ENCODE measurements around the gene SORCS3.

SORCS3 gene

DNA sequence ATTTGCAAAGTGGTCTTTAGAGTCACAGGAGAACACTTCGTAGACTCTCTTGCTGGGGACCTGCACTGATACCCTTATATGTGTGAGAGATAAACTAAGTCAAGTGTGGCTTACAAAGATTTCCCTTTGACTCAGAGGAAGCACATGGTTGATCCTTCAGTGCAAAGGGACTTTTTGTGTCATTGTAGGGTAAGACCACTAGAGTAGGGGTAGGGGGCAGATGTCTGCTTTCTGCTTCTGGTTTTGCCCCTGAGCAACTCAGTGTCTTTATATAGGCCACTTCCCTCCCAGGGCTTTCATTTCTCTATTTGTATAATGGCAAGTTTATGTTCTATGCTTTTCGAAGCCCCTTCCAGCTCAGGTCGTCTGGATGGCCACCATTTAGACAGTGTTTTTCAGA lies 281.7 kb downstream of the SORCS3 start:
- DNase-seq (ENCODE audit: low read depth), result no peak

DNA sequence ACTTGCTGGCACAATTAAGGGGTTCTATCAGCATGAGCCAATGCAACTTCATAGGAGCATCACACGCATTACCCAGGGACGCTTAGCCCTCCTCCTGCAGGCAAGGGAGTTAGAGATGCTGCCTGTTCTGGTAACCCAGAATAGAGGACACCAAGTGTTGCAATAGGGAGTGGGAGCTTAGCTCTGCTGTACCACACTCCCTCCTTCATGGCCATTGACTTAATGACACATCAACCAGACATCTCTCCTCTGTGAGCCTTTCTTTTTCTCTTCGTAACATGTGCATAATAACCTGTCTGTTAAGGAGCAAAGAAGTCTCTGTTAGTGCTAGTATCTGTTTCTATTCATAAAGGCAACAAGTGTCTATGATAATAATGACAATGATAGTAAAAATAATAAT lies 282.4 kb downstream of the SORCS3 start:
- DNase-seq (ENCODE audit: low read depth), result no peak

DNA sequence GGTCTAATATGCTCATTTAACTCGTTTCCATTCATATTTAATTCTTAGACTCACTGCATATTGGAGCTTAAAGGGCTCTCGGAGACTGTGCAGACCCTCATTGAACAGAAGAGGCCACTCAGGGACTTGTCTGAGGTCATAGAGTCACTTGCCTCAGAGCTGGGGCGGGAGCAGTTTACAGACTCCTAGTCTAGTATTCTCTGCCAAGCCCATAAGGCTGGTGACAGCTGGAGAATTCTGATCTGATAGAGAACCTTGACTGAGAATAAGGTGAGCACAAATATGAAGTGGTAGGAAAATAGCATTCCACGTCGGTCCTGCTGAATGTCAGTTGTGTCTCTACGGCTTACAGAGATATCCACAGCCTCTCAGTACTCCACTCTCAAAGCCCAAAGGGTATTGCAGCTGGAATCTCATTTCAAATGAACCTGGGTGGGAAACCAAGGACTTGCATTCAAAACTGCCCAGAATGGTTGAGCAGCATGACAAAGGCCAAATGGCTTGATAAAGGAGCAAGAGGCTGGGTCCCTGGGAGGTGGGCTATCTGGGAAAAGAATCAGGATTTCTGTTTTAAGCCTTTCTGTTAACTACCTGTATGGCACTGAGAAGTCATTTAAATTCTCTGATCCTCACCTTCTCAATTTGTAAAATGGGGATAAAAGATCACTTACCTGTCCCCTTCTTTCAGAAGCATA lies 283.2 kb downstream of the SORCS3 start:
- no peak for DNase-seq (ENCODE audit: low read depth)

DNA sequence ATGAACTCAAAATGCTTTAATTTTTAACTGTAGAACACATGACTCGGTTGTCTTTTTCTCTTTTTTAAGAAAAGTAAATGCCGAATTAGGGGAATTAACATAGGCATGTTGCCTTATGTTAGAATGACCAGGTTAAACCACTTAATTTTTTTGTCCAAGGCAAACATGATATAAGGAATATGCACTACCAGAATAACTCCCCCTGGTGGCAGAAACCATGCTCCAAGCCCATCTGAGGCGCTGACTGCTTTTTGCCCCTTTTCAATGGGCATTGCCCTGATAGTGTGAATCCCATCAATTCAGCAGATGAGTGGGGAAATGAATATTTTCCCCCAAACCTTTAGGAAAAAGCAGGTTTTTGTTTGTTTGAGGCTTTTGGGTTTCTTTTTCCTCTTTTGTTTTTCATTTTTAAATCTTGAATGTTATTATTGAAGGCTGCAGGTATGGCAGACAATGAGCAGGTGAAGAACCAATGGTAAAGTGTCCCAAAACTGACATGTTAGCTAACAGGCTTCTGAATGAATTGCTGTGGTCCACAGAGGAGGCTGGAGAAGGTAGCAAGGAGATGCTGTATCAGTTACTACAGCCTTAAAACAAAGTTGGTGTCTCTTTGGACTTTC lies 284.3 kb downstream of the SORCS3 start:
- DNase-seq (ENCODE audit: low read depth), result peak; percentile 3

DNA sequence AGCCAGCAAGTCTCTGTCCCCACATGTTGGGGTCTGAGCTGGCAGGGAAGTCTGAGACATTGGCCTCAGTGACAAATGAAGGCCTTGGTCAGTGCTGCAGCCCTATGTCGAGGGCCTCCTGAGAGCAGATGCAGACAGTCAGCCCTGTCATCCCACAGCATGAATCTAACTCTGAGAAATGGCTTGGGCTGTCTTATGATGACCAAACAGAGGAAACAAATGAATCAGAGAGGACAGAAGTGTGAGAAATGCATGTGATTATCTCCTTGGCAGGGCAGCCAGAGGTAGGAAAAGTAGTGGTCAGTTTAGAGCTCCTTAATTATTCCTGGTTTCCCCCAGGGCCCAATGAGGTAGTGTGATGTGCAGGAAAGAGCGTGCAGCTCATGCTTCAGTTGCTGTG lies 287.6 kb downstream of the SORCS3 start:
- no peak for DNase-seq (ENCODE audit: low read depth)

DNA sequence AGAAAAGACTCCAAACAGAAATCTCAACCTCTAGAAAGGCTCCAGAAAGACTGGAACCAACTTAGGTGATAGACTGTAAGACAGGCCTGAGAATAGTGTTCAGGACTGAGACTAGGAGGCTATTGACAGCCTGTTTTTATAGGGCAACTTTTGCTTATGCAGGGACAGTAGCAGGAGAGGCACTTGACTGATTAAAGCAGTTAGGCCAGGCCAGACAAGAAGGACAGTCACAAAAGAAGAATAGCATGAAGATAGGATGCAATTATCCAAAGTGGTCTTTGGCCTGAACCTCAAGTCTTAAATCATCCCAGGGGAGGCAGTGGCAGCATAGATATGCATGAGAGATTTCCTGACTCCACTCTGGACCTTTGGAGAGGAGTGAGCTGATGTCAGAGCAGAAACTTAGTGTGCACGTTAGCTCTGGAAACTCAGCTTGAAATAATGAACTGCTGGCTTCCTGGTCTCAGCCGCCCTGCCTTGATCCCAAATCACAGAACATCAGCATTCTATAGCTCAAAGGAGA lies 290.6 kb downstream of the SORCS3 start:
- no peak for DNase-seq (ENCODE audit: low read depth)

DNA sequence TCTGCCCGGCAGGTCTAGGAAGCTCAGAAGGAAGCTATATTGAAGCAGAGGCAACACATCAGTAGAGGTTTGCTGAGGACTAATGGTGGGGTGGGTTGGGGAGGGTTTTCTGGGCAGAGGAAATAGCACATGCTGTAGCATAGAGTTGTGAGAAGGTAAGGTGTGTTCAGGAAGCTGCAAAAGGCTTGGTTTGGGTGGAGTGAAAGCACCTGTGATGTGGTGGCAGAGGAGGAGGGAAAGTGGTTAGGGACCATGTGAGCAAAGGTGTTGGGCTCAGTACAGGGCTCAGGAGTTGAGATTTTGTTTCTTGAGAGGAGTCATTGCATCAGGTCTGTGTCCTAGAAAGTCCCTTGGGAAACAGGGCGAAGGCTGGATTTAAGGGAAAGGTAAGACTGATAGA lies 294.6 kb downstream of the SORCS3 start:
- no peak for DNase-seq (ENCODE audit: low read depth)

DNA sequence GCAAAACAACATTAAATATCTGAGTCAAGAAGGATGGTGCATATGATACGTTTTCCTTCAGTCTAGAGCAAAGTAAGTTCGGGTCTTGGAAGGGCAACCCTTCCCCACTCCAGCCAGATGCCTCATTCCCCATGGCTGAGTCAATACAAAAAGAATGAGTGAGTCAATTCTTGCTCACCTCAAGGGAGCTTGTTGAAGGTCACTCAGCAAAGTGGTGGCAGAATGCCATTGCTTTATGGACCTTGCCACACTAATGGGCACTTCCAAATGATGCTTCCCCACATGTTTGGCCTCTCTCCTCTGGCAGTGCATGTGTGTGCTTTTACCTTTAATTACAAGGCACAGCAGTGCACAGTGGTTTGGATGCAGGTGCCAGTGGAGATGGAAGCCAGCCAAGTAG lies 296.5 kb downstream of the SORCS3 start:
- no peak for DNase-seq (ENCODE audit: low read depth)

DNA sequence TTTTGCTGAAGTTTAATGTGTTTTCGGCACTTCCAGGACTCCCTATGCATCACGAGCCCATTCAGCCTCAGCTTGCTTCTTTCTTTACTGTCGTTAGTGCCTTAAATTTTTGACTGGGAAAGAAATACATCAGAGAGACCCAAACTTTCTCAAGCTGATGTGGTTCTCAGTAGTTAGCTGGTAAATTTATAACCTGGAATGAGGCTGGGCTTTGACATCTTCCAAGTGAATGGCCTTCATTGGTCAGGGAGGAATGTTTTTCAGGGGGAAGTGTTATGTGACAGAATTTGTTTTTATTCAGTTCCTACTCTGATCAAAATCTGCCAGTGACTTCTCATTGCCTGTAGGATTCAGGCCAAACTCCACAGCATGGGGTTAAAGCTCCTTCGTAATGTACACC lies 296.9 kb downstream of the SORCS3 start:
- DNase-seq (ENCODE audit: low read depth), result no peak

DNA sequence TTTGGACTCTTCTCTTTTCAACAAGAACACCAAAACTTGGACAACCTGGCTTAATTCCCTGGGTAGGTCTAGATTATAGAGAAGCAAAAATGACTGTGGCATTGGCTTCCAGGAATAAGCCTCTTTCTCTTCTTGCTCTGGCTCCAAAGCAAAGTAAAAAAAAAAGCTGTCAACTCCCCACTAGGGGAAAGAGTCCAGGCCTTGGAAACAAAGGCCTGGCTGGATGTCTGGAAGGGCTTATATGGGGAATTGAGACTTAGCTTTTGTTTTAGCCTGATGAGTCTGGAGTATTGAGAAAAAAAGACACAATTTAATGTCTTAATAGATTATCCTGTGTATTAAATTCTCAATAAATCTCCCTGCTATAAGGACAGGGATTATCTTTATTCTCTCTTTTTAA lies 300.6 kb downstream of the SORCS3 start:
- no peak for DNase-seq (ENCODE audit: low read depth)

DNA sequence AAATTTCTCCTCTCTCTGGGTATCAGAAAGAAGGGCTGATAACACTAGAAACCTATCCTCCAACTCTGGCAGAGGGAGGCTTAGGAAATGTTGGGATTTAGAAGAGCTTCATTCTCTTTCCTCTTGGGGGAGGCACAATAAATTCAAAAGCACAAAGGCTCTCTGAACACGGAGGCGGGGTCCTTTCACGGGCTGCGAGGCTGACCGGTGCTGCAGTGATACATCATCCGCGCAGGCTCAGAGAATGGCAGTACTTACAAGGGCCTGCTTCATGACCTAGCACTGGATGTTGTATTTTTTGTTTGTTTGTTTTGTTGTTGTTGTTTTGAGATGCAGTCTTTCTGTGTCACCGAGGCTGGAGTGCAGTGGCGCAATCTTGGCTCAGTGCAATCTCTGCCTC lies 306.2 kb downstream of the SORCS3 start:
- DNase-seq (ENCODE audit: low read depth), result no peak

DNA sequence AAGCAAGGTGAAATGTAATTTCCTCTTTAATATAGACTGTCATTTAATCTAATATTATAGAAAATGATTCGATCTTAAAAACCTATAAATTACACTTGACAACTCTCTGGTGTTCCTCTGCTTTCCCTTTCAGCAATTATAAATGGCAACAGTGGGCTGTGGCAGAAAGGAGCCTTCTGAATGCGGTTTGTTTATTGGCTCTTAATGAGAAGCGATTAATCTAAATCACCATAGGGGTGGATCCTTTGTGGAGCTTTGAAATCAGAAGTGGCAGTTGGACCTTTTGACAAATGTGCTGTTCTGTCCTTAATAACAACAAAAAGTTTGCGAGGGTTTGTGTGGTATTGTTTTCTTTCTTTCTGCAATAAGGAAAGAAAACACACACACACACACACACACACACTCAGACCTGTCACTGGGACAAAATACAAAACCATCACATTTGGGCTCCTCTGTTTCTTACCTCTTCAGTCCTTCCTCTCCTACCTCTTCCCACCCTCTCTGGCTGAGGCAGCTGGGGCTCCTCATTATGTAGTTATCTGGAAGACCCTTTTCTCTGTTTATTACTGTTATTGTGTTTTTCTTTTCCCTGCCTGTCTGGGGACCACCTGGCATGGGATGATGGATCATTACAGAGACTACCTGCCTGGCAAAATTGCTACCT lies 316.2 kb downstream of the SORCS3 start:
- DNase-seq (ENCODE audit: low read depth), result no peak

DNA sequence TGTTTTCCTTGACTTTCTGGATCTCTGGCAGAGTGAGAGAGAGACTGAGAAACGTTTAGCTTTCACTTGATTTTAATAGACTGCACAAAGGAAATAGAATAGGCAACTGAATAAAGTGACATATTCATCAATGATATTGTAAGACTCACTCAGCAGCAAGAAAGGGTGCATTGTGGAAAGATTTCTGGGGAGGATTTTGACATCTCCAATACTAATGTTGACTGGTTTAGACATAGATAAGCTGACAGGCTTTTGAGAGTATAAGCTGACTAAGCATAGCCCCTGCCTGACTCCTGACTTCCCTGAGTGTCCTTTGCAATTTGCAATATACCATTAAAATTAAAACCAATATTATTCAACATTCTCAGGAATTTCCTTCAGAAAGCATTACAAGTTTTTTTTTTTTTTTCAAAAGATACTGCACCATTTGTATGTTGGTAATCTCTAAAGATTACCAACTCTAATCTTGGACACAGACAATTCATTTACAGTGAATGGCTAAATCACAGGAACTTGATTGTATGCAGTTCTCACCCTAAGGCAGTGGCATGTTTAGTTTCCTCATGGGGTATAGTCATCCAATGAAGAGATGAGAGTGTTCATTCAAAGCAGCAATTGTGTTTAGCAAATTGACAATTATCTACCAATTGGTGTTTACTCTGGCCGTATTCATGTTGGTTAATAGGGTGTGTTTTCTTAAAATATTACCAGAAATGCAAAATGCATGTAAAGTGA lies 325.6 kb downstream of the SORCS3 start:
- DNase-seq (ENCODE audit: low read depth), result no peak

DNA sequence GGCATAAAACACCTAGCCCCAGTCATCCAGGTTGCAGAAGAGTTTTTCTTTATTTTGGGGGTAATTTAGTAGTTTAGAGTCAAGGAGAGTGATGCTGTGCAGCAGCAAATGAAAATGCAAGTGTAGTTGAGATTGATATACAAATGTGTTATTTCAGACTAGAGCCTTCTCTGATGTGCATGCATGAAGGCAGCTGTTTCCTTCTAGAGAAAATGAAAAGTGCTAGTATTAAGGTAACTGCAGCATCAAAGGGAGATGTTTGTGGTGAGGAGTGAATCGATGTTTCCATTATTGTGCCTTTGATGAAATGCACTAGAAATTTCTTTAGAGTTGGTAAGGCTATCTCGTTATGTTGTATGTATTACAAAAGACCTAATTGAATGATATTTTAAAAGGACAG lies 339.3 kb downstream of the SORCS3 start:
- no peak for DNase-seq (ENCODE audit: low read depth)

DNA sequence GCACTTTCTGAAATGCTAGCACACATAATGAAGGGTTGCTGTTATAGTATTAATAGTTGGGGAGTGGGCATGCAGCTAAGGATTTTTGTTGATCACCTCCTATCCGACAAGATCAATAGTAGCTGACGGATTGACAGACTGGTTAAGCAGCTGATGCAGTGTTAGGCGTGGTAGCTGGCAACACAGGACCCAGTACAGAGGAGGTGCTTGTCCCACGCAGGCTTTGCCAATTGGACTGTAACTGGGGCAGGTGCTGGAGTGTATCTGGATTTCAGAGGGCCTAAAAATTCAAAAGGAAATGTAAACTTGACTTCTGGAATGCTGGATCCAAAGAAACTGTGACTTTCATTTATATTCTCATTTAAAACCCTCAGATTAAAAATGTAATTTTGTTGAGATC lies 340.9 kb downstream of the SORCS3 start:
- DNase-seq (ENCODE audit: low read depth), result no peak

DNA sequence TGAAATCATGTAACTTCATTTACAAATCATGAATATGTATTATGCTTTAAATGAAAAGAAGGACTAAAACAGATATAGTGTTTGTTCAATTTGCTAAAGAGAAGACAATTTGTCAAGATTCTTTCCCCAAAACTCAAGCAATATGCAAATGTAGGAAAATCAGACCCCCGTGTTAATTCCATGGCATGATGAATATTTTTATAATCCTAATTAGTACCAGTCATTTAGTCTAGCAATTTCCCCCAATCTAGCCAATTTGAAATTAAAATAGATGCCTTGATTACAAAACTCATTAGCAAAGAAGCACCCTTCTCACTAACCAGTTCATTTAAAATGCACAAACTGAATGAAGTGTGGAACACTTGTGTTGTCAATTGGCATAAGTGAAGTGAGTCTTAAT lies 347.6 kb downstream of the SORCS3 start:
- no peak for DNase-seq (ENCODE audit: low read depth)

DNA sequence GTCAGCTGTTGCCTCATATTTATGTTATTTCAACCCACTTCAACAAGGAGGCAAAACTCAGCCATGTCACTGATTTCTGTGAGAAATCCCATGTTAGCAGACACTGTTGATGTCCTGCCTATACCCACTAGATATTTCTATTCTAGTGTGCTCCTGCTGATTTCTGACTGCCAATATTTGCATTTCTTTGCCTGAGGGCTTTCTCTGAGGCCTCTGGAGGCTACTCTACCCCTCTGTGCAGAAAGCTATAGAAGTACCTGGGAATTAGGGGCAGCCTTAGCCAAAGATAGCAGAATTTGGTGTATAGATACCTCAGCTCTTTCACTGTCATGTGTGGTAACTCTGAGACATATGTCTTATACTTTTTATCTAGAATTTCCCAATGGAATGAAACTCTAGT lies 348.8 kb downstream of the SORCS3 start:
- DNase-seq (ENCODE audit: low read depth), result no peak

DNA sequence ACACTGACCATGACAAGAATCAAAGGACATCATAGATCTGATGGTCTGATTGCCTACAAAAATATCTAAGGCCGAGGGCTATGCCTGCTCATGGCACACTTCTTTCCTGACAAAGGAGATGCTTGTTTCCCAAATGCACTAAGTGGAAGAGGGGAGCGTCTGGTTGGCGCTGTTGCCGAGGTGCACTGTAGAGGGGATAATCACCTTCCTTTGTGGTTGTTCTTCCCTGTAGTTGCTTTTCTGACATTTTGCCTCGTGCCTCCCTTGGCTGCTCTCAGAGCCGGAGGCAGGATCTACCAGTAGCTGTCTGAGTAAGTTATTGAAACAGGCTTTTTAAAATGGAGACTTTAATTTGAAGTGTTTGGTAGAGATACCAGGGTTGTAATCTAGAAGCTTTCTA lies 352.0 kb downstream of the SORCS3 start:
- no peak for DNase-seq (ENCODE audit: low read depth)

DNA sequence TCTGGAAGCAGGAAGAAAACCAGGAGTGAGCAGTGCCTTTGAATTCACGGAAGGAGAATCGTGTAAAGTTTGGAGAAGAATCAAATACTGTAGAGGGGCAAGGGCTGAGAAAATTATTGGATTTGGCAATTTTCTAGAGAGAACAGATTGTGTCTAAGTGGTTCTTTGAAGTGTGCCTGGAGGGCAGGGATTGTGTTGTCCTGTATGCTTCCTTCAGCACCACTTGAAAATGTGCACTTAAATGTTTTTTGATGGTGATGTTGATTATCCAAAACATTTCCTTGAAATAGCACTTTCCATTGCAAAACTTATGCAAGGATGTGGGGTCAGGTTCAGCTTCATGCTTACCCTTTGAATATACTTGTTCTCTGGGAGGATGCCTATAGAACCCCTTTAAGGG lies 360.2 kb downstream of the SORCS3 start:
- no peak for DNase-seq (ENCODE audit: low read depth)

DNA sequence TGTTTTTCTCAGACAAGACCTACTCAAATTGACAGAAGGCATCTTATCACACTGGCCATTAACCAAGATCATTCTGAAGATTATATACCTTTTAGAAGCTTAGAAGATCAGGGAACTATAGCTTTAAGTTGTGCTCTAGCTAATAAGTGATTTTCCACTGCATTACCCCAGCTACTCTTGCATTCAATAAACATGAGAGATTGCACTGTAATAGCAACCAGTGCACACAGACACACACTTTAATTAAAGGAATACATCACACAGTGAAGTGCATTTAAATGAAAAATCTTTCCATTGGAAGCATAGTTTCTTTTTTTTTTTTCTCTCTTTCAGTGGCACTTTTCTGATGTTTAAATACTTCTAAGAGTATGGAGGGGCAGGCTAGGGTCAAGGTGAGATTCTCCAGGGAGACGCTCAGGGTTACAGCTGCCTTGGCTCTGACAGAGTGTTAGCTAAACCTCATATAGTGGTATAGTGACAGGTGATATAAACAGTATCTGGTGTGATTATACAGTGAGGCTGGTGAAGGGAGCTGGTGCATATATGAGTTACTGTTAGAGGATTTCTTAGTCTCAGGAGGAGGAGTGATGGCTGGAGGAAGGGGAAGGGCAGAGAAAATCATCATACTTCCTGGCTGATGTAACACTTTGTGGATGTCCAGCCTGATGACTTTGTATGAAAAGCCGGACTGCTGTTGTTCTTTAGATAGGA lies 369.5 kb downstream of the SORCS3 start:
- DNase-seq (ENCODE audit: low read depth), result no peak

DNA sequence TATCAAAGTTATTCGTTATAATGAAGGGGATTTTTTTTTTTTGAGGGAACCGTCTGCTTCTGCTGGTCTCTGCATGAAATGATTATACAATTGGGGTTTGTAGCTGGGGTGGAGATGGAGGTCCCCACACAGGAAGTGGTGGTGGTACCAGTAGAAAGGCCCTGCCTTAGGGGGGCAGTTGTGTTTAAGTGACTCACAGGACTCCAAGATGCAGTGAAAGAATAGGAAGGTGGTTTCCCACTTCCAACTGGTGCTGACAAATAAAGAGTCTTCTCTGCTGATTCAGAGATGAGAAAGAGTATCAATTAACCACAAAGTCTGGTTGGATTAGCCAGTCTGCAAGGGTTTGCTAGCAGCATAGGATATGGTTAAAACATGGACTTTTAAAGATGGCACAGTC lies 376.0 kb downstream of the SORCS3 start:
- no peak for DNase-seq (ENCODE audit: low read depth)

DNA sequence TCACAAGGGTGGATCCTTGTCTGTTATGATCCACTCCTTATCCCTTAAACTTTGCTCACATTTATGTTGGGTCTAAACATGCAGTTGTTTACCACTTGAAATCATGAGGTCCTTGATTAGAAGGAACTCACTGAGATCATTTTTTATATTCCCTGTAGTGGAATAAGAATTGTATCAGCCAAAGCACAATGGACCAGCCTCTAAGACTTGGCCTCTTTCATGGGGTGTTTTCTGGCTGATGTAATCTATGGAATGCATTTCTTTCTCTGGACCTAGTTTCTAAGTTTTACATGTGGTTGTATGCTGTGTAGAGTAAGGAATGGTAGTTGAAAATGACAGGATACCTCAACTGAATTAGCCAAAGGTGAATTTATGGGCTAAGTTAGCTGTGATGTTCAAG lies 376.6 kb downstream of the SORCS3 start:
- DNase-seq (ENCODE audit: low read depth), result no peak
